Endometrial microvascular endothelial cells (primary cell): ENCODE measurements around the gene CETN1. TPM values are rescaled to one million over a fixed set of nuclear protein-coding genes. Genes with fewer than 3 reads are reported as not detected.

Experiments
- in situ Hi-C: cut with HindIII; loops from 2 replicates; pipeline ENCODE4 v1.10.0; 2017; ENCODE audit warnings: low sequenced_read_pairs, low pct_unique_long_range_greater_than_20kb; ENCODE audit errors: inconsistent ontology term
- total RNA-seq: library from RNA; depleted of rRNA; stranded (reverse); fragments of >200 nt; gene quantifications from one replicate; pipeline ENCODE4 v1.2.3, GENCODE V29; 2015; ENCODE audit errors: inconsistent ontology term

CETN1 gene
- total RNA-seq, 1 donor from 2014 or later, result not detected

DNA sequence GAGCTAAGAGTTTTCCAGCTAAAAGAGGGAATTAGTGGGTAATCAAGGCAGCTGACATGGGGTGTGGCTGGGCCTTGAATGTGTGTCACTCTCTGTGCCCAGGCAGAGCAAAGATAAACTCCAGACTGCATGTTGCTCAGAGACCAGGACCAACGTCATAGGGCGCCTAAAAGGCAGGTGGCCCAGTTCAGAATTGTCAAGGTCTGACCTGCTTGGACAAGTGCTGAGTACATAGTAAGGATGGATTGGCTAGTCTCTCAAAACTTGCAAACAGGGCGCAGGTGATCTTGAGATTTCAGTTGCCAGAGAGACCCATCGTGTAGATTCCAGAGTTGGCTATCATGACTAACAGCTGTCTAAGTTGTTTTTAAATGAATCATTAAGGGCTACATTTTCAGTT is 35.6 kb downstream of the CETN1 start:
- in situ Hi-C loops, result loop anchor here (25.0 kb wide), 2 partner anchors 122 to 222 kb away; no protein-coding TSS in a partner anchor

DNA sequence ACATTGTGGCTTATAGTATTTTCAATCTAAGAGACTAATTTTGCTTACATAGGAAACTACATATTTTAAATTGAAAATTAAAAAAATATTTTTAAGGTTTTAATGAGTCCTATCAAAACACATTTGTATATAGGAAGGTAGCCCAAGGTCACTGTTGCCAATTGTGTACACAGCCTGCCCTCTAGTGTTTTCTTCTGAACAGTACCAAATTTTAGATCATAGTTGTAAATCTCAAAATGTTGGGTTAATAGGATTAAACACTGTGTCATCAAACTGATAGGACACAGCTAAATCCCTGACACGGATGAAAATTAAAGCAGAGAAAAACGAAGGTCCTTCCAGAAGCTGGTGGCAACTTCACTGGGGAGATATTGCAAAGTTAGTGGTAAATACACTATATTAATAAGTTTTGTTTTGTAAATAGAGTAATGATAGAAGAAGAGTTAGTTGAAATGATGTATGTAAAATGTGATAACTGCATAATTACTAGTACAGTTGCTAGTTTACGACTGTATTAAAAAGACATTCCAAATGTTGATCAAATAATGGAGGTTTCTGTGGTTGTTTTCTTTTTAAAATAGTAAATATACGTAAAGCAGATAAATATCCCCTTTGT is 36.3 kb downstream of the CETN1 start:
- in situ Hi-C loops, result loop anchor here (25.0 kb wide), 2 partner anchors 121 to 221 kb away; no protein-coding TSS in a partner anchor

- in situ Hi-C loops, result loop anchor here (25.0 kb wide), 2 partner anchors 119 to 219 kb away; no protein-coding TSS in a partner anchor
Measured at GRCh38 chr18:617970-618504, 37.9 kb downstream of the CETN1 start.

DNA sequence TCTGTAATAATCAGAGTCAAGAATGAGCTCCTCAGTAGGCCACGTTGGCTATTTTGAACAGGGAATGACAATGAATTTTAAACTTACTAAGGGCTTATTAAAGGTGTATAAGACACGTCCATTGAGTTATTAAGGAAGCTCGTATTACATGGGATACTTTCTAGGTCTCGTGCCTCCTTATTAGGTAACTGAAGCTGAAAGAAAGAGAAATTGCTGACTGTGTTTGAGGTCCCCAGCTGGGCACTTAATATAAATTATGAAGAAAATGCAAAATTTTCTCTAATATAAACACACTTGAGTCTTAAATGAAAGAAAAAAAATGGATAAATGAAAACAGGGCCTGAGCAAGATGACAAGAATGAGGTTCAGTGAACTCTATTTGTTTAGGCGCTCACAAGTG is 38.4 kb downstream of the CETN1 start:
- in situ Hi-C loops, result loop anchor here (25.0 kb wide), 2 partner anchors 119 to 219 kb away; no protein-coding TSS in a partner anchor

DNA sequence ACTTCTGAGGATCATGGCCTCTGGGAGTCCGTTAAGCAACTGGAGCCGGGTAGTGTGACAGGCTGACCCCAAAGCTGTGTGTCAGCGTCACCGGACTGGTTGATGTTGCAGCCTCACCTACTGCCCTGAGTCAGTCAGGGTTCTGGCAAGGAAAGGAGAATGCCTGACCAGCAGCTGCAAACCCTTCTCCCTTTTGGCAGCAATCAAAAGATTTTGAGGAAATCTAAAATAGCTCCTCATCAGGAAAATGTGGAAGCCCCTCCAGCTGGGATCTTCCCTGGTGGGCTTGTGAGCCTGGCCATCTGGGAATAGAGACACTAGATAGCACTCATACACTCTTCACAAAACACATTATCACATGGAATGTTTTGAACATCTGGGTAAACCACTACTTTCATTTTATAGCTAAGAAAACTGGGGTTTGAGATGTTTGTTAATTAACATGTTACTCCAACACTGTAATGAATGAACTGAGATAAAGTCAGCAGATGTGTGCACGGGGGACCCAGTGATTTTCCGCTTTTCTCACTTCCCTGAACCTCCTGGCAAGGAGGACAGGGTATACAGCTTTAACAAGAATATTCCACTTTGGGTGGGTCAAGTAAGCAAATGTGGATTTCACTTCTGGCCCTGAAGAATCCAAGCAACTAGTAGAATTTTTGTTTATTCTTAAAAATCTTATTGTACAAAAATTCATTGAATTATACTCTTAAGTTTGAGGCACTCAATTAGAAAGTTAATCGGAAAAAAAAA is 41.3 kb downstream of the CETN1 start:
- in situ Hi-C loops, result loop anchor here (25.0 kb wide), 2 partner anchors 116 to 216 kb away; no protein-coding TSS in a partner anchor

DNA sequence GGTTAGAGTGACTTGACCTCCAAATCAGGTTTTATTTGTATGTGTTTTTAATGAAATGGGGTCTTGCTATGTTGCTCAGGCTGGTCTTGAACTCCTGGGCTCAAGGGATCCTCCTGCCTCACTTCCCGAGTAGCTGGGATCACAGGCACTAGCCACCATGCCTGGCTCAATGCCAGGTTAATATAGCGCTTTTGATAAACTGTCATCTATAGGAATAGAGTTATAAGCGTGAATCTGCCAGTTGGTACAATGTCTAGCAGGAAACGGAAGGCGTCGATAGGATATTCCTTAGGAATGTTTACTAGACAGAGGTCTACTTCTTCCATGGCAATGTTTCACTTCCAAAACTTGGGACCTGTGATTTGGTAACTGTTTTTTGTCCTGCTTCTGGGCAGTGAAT is 42.1 kb downstream of the CETN1 start:
- in situ Hi-C loops, result loop anchor here (25.0 kb wide), 2 partner anchors 115 to 215 kb away; no protein-coding TSS in a partner anchor

GRCh38 chr18:623761-624620 is 43.8 kb downstream of the CETN1 start:
- in situ Hi-C loops, result loop anchor here (25.0 kb wide), 2 partner anchors 113 to 213 kb away; no protein-coding TSS in a partner anchor

GRCh38 chr18:627231-627630 is 47.1 kb downstream of the CETN1 start:
- in situ Hi-C loops, result no loop called here

DNA sequence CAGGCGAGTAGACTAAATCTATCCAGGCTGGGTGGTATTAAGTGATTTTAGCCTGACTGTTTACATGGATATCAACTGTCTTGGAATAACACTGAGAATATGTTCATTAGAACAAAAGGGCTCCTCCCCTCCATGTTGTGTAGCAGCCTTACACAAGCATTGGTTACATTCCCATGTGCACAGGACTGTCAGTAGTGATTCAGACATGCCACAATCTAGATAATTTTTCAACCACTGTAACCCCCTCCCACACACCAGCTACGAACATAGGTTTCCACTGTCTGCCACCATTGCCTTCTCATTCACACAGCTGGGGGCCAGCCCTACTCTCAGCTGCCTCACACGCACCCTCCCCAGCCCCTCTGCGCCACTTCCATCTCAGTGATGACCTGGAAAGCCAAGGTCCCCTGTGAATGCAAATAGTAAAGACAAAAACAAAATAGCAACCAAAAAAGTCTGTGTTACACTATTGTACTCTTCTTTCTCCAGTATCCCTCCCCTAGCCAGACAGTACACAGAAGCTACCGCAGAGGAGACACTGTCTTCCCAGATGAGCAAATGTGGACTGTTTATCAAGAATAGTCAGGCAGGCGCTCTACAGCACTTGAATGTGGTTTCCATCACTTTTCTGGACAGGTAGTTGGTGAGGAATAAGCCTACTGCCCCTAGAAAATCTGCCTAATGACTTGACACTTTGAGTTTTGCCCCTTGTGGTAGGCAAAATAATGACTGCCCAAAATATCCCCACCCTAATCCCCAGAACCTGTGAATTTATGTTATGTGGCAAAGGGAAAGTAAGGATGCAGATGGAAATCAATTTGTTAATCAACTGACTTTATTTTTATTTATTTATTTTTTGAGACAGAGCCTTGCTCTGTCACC is 49.3 kb downstream of the CETN1 start:
- in situ Hi-C loops, result no loop called here

- in situ Hi-C loops, result no loop called here
Measured at GRCh38 chr18:631560-631959, 51.4 kb downstream of the CETN1 start.

Other genes starting within 250 kb of the CETN1 start
- not detected for gene COLEC12, start 79.7 kb upstream of the CETN1 start, total RNA-seq
- not detected for gene CLUL1, start 16.6 kb downstream of the CETN1 start, total RNA-seq
- gene TYMS, start 77.3 kb downstream of the CETN1 start, total RNA-seq, result 86.5 TPM
- 27.4 TPM for gene ENOSF1, start 132.2 kb downstream of the CETN1 start, total RNA-seq
- gene YES1, start 231.9 kb downstream of the CETN1 start, total RNA-seq, result 153 TPM